SK-N-SH (cell line): Measurements from ENCODE around the gene OPHN1.

Experiments
- EP300 ChIP-seq, 2 experiments: IDR thresholded peaks; 2 replicates each; pipeline versions ENCODE4 v1.4.0 to v1.6.1; 2012; ENCODE audit warnings: borderline replicate concordance in 1 of 2, low read depth in 1 of 2, low read length in 1 of 2
- EZH2phosphoT487 ChIP-seq: fragments of 200-600 bp; sonication (generic); IDR thresholded peaks from 2 replicates; pipeline ENCODE4 v1.6.1; 2017; ENCODE audit warnings: low read depth, mixed run types, mild to moderate bottlenecking, antibody characterized with exemption, moderate library complexity, borderline replicate concordance
- FOXM1 ChIP-seq: IDR thresholded peaks from 2 replicates; pipeline ENCODE4 v1.4.0; 2012; ENCODE audit warnings: low read depth, mild to moderate bottlenecking
- MAX ChIP-seq: IDR thresholded peaks from 2 replicates; pipeline ENCODE4 v1.4.0; 2012; ENCODE audit warnings: low read depth
- PBX3 ChIP-seq: IDR thresholded peaks from 2 replicates; pipeline ENCODE4; 2012
- POLR2AphosphoS5 ChIP-seq: IDR thresholded peaks from 2 replicates; pipeline ENCODE4 v1.6.1; 2012; ENCODE audit warnings: low read depth, low read length
- RXRA ChIP-seq: IDR thresholded peaks from 2 replicates; pipeline ENCODE4 v1.4.0; 2012; ENCODE audit warnings: low read depth, mild to moderate bottlenecking, borderline replicate concordance
- SMC3 ChIP-seq: IDR thresholded peaks from 2 replicates; pipeline ENCODE4 v1.6.1; 2012; ENCODE audit warnings: low read depth, low read length, improper control_type of control experiment
- TEAD4 ChIP-seq: IDR thresholded peaks from 2 replicates; pipeline ENCODE4 v1.4.0; 2012; ENCODE audit warnings: mild to moderate bottlenecking, borderline replicate concordance; ENCODE audit not compliant: insufficient read depth
- TF ChIP-seq, protein P1 (sequence below): fragments of 200-600 bp; sonication (generic); IDR thresholded peaks from 2 replicates; pipeline ENCODE4 v1.6.1; 2017; ENCODE audit warnings: antibody characterized with exemption, mild to moderate bottlenecking, moderate library complexity

- TF ChIP-seq FOXM1 (no peak), PBX3 (no peak), EP300 (IDR thresholded peaks at IDR 0.05; ENCODE audit: borderline replicate concordance in 1 of 2, low read depth in 1 of 2, low read length in 1 of 2) (no peak), POLR2AphosphoS5 (no peak), RXRA (no peak), EZH2phosphoT487 (no peak), TEAD4 (no peak), SMC3 (peak; percentile 27; the same call in 1 of the 2 replicates), MAX (no peak)
- TF ChIP-seq, protein P1, sequence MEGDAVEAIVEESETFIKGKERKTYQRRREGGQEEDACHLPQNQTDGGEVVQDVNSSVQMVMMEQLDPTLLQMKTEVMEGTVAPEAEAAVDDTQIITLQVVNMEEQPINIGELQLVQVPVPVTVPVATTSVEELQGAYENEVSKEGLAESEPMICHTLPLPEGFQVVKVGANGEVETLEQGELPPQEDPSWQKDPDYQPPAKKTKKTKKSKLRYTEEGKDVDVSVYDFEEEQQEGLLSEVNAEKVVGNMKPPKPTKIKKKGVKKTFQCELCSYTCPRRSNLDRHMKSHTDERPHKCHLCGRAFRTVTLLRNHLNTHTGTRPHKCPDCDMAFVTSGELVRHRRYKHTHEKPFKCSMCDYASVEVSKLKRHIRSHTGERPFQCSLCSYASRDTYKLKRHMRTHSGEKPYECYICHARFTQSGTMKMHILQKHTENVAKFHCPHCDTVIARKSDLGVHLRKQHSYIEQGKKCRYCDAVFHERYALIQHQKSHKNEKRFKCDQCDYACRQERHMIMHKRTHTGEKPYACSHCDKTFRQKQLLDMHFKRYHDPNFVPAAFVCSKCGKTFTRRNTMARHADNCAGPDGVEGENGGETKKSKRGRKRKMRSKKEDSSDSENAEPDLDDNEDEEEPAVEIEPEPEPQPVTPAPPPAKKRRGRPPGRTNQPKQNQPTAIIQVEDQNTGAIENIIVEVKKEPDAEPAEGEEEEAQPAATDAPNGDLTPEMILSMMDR = peak; percentile 57
Observed at GRCh38 chrX:68018248-68019203, 414.8 kb downstream of the OPHN1 start.
